RWPE2 (cell line): ENCODE data around the gene TEX14.

Experiments
- ATAC-seq: fragments of 200-7000 bp; cut with Tn5 transposase; 3 replicates; pipeline ENCODE4 v1.9.1; 2021; ENCODE audit warnings: low read depth
- DNase-seq: peaks from one replicate; pipeline ENCODE4 v3.0.0-alpha.2; 2020; ENCODE audit warnings: low spot score
- H3K27ac ChIP-seq: fragments of 450-650 bp; 2 replicates; pipeline ENCODE4 v1.5.1; 2017; ENCODE audit warnings: mild to moderate bottlenecking; ENCODE audit not compliant: poor library complexity, severe bottlenecking
- H3K27me3 ChIP-seq: fragments of 250-450 bp; sonication (Bioruptor Pico); 2 replicates; pipeline ENCODE4 v1.5.1; 2021; ENCODE audit warnings: mild to moderate bottlenecking, moderate library complexity; ENCODE audit not compliant: insufficient read depth, poor library complexity, severe bottlenecking
- H3K36me3 ChIP-seq: fragments of 250-450 bp; sonication (Bioruptor Pico); 2 replicates; pipeline ENCODE4 v1.5.1; 2020; ENCODE audit warnings: low read depth, mild to moderate bottlenecking, moderate library complexity
- H3K4me1 ChIP-seq: fragments of 250-450 bp; sonication (Bioruptor Pico); 2 replicates; pipeline ENCODE4 v1.5.1; 2021; ENCODE audit warnings: mild to moderate bottlenecking, moderate library complexity; ENCODE audit not compliant: insufficient read depth, poor library complexity, severe bottlenecking
- H3K4me3 ChIP-seq: fragments of 250-450 bp; sonication (Bioruptor Pico); 2 replicates; pipeline ENCODE4 v1.5.1; 2021; ENCODE audit warnings: mild to moderate bottlenecking, moderate library complexity; ENCODE audit not compliant: severe bottlenecking
- H3K9me3 ChIP-seq: fragments of 250-450 bp; sonication (Bioruptor Pico); 2 replicates; pipeline ENCODE4 v1.5.1; 2021; ENCODE audit warnings: mild to moderate bottlenecking, moderate library complexity; ENCODE audit not compliant: severe bottlenecking
- CTCF ChIP-seq: fragments of 450-650 bp; IDR thresholded peaks from one replicate; pipeline ENCODE4 v1.5.1; 2017; ENCODE audit warnings: mild to moderate bottlenecking, moderate library complexity; ENCODE audit not compliant: poor library complexity, severe bottlenecking

TEX14 gene

DNA sequence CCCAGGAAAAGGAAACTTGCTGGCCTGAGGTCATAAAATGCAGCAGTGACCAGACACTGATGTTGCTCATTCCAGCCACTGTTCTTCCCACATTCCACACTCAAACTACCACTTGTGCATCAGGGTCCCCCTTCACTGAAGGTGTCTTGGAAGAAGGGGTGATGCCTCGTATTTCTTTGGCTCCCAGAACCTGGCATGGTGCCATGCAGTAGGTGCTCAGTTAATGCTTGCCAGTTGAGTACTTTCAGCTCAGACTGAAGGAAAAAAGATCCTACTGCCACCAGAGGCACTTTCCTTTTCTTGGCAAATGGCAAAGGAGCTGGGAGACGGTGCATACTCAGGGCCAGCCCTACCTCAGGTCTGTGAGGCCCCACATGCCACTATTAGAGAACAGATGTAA is 73.5 kb downstream of the TEX14 start:
- Histone ChIP-seq H3K4me3 (no peak overlapping the region), H3K9me3 (no peaks in the 10 kb centered on the region), H3K36me3 (no peaks in the 10 kb centered on the region), H3K4me1 (no peaks in the 10 kb centered on the region), H3K27me3 (no peaks in the 10 kb centered on the region), H3K27ac (no peak overlapping the region)
- DNase-seq (no peak), ATAC-seq (no peak)
- no peak for TF ChIP-seq CTCF

DNA sequence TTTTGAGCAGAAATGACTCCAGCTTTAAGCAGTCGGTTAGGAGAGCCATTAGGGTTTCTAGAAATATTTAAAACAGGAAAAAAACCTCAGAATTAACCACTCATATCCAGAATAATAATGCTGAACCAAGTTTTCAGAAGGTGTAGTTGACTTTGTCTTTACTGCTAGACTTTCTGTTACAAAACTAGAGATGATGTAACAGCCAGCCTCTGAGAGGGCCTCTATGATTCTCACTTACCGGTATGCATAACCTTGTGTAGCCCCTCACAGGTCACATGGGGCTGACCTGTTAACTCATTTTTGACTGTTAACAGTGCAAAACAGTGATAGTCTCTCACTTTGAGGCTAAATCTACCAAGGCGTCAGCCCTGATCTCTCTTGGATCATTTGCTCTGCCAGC is 74.3 kb downstream of the TEX14 start:
- no peaks in the 10 kb centered on the region for H3K36me3 ChIP-seq
- H3K4me3 ChIP-seq, result no peak overlapping the region
- no peaks in the 10 kb centered on the region for H3K9me3 ChIP-seq
- DNase-seq (no peak), ATAC-seq (no peak)
- H3K27me3 ChIP-seq, result no peaks in the 10 kb centered on the region
- H3K4me1 ChIP-seq, result no peaks in the 10 kb centered on the region
- H3K27ac ChIP-seq, result no peak overlapping the region
- no peak for TF ChIP-seq CTCF

DNA sequence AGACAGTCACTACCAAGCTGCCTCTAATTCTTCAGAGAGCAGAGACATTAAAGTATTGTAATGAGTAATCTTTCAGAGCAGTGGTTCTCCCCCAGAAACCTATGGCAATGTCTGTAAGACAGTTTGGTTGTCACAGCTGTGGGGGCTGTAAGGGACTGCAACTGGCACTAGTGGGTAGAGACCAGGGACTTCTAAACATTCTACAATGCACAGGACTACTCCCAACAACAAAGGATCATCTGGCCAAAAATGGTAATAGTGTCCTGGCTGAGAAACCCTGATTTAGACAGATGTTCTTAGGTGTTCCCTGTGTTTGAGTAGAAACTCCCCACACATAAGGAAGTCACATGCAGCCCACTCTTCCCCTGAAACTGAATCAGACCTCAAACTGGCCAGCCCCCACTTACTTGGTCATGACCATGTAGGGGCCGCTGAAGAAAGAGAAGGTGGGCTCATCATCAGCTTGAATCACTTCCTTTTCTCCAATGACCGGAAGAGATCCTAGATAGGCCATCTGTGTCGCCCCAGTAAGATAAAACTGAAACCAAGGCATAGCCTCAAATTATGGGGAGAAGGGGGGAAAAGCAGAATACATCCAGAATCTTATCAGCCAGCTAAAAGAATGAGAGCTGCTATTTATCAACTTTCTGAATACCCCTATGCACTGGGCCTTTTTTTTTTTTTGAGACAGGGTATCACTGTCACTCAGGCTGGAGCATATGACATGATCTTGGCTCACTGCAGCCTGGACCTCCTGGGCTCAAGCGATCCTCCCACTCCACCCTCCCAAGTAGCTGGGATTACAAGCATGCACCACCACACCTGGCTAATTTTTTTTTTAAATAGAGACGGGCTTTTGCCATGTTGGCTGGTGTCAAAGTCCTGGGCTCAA is 75.8 kb downstream of the TEX14 start:
- Histone ChIP-seq H3K27ac (no peak overlapping the region), H3K27me3 (no peaks in the 10 kb centered on the region), H3K36me3 (no peaks in the 10 kb centered on the region), H3K4me3 (no peak overlapping the region), H3K9me3 (no peaks in the 10 kb centered on the region), H3K4me1 (no peaks in the 10 kb centered on the region)
- no peak for DNase-seq
- ATAC-seq, result no peak
- no peak for TF ChIP-seq CTCF

DNA sequence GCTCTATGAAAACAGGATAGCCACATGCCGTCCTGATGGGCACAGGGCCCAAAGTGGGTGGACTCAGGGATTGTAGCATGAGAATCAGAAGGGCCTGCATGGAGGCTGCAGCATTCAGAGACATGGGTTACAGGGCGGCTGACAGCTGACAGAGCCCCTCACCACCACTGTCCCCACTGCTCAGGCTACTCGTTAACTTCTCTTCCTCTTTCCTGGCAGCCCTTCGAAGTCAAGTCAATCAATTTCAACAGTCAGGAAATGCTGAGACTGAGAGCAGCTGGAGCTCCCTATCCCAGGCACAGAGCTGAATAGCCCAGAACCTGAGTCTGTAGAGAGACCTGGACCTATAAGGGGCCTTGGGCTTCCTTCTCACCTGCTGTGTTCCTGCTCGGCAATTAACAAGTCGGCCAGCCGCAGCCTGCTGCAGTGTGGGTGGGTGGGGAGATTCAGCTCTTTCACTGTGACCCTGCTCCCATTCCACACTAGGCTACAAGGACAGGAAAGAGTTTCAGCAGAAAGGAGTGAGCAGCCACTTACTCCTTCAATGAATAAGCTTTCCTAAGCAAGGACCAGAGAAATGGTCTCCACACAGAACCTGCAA is 76.9 kb downstream of the TEX14 start:
- Histone ChIP-seq H3K9me3 (no peaks in the 10 kb centered on the region), H3K4me1 (no peaks in the 10 kb centered on the region), H3K27me3 (no peaks in the 10 kb centered on the region), H3K27ac (no peak overlapping the region), H3K36me3 (no peaks in the 10 kb centered on the region), H3K4me3 (no peak overlapping the region)
- DNase-seq (no peak), ATAC-seq (no peak)
- no peak for TF ChIP-seq CTCF

DNA sequence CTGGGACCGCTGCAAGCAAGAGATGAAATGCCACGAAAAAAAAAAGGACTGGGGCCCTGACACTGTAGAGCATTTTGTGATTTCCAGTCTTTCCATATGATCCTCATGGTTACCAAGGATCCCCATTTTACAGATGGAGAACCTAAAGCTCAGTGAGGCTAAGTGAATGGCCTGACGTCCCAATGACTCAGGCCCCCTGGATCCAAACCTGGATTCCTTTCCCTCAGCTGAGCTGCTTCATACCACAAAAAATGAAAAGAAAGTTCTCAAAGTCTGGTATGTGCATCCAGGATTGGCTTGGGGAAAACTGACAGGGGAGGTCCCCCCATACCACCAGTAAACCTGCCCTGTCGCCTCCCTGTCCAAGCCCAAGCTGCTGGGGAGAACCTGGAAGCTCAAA is 80.5 kb downstream of the TEX14 start:
- no peaks in the 10 kb centered on the region for H3K4me1 ChIP-seq
- TF ChIP-seq CTCF, result no peak
- ATAC-seq (no peak), DNase-seq (no peak)
- H3K27me3 ChIP-seq, result no peaks in the 10 kb centered on the region
- no peak overlapping the region for H3K27ac ChIP-seq
- H3K4me3 ChIP-seq, result no peak overlapping the region
- no peaks in the 10 kb centered on the region for H3K9me3 ChIP-seq
- H3K36me3 ChIP-seq, result no peaks in the 10 kb centered on the region
